Measurements from ENCODE around the gene ASB1. TPM values are rescaled to one million over a fixed set of nuclear protein-coding genes. Genes with fewer than 3 reads are reported as not detected.

Gene ASB1
- total RNA-seq, 2 experiments from 2014 or later: 31.7 to 33.4 TPM

GRCh38 chr2:238418196-238418998 lies 8.3 kb upstream of the ASB1 start:
- H3K36me3 Mint-ChIP-seq (ENCODE audit: low read depth): peaks cover 4% of the 10 kb centered on the region
- H3K9me3 Mint-ChIP-seq (ENCODE audit: low read depth): peaks cover 6% of the 10 kb centered on the region
- ChIA-PET CTCF (no interaction called here), POLR2A (no interaction called here)
- no peaks in the 10 kb centered on the region for H3K27me3 Mint-ChIP-seq
- no peak overlapping the region for H3K4me3 Mint-ChIP-seq
- ATAC-seq (no peak), DNase-seq (no peak)
- H3K27ac Mint-ChIP-seq: peak overlapping the region; percentile 51
- intact Hi-C loops (cut with DNase I, micrococcal nuclease): no loop called here
- no peaks in the 10 kb centered on the region for H3K4me1 Mint-ChIP-seq

GRCh38 chr2:238418999-238419546 lies 7.7 kb upstream of the ASB1 start:
- Mint-ChIP-seq H3K36me3 (ENCODE audit: low read depth) (peaks cover 4% of the 10 kb centered on the region), H3K4me1 (no peaks in the 10 kb centered on the region), H3K27ac (no peak overlapping the region), H3K27me3 (no peaks in the 10 kb centered on the region), H3K9me3 (ENCODE audit: low read depth) (peaks cover 6% of the 10 kb centered on the region), H3K4me3 (no peak overlapping the region)
- ChIA-PET CTCF (no interaction called here), POLR2A (no interaction called here)
- intact Hi-C loops (cut with DNase I, micrococcal nuclease): no loop called here
- DNase-seq (no peak), ATAC-seq (no peak)

- CTCF ChIA-PET: interaction anchor here (0.6 to 1.0 kb wide), 2 partner anchors 49 to 451 kb away, joined by 3 read pairs; no protein-coding TSS in a partner anchor
- Mint-ChIP-seq H3K36me3 (ENCODE audit: low read depth) (peaks cover 3% of the 10 kb centered on the region), H3K27ac (no peak overlapping the region), H3K4me1 (no peaks in the 10 kb centered on the region), H3K27me3 (no peaks in the 10 kb centered on the region), H3K4me3 (no peak overlapping the region), H3K9me3 (ENCODE audit: low read depth) (peaks cover 6% of the 10 kb centered on the region)
- POLR2A ChIA-PET: no interaction called here
- intact Hi-C loops (cut with DNase I, micrococcal nuclease): no loop called here
- ATAC-seq: no peak
- DNase-seq: no peak
These were observed 6.3 kb upstream of the ASB1 start for GRCh38 chr2:238420442-238420841.

- intact Hi-C loops (cut with DNase I, micrococcal nuclease): no loop called here
- no peak overlapping the region for H3K27ac Mint-ChIP-seq
- no peaks in the 10 kb centered on the region for H3K27me3 Mint-ChIP-seq
- H3K4me1 Mint-ChIP-seq: peaks cover under 1% of the 10 kb centered on the region
- ChIA-PET CTCF (interaction anchor here (0.6 to 1.0 kb wide), 3 partner anchors 50 to 631 kb away, joined by 3 read pairs; no protein-coding TSS in a partner anchor), POLR2A (no interaction called here)
- DNase-seq: no peak
- no peak for ATAC-seq
- no peak overlapping the region for H3K4me3 Mint-ChIP-seq
- peaks cover 2% of the 10 kb centered on the region for H3K9me3 Mint-ChIP-seq (ENCODE audit: low read depth)
- peaks cover 1% of the 10 kb centered on the region for H3K36me3 Mint-ChIP-seq (ENCODE audit: low read depth)
These were observed 5.6 kb upstream of the ASB1 start for GRCh38 chr2:238420878-238421694.

GRCh38 chr2:238421695-238422035 lies 5.1 kb upstream of the ASB1 start:
- no peak for DNase-seq
- Mint-ChIP-seq H3K36me3 (ENCODE audit: low read depth) (no peaks in the 10 kb centered on the region), H3K4me3 (no peak overlapping the region), H3K4me1 (peaks cover 2% of the 10 kb centered on the region), H3K27me3 (no peaks in the 10 kb centered on the region), H3K27ac (no peak overlapping the region), H3K9me3 (ENCODE audit: low read depth) (no peaks in the 10 kb centered on the region)
- intact Hi-C loops (cut with DNase I, micrococcal nuclease): no loop called here
- CTCF ChIA-PET: interaction anchor here (0.7 to 1.3 kb wide), 2 partner anchors 31 to 51 kb away, joined by 3 to 4 read pairs; no protein-coding TSS in a partner anchor
- POLR2A ChIA-PET: no interaction called here
- ATAC-seq: no peak

GRCh38 chr2:238422285-238422684 lies 4.4 kb upstream of the ASB1 start:
- H3K36me3 Mint-ChIP-seq (ENCODE audit: low read depth): no peaks in the 10 kb centered on the region
- no peak for ATAC-seq
- H3K27me3 Mint-ChIP-seq: no peaks in the 10 kb centered on the region
- POLR2A ChIA-PET: no interaction called here
- peaks cover 2% of the 10 kb centered on the region for H3K4me1 Mint-ChIP-seq
- intact Hi-C loops (cut with DNase I, micrococcal nuclease): no loop called here
- CTCF ChIA-PET: interaction anchor here (0.7 to 1.3 kb wide), 2 partner anchors 31 to 52 kb away, joined by 3 to 4 read pairs; no protein-coding TSS in a partner anchor
- no peak for DNase-seq
- H3K27ac Mint-ChIP-seq: no peak overlapping the region
- H3K9me3 Mint-ChIP-seq (ENCODE audit: low read depth): no peaks in the 10 kb centered on the region
- no peak overlapping the region for H3K4me3 Mint-ChIP-seq

GRCh38 chr2:238422940-238423339 lies 3.8 kb upstream of the ASB1 start:
- peaks cover 5% of the 10 kb centered on the region for H3K36me3 Mint-ChIP-seq (ENCODE audit: low read depth)
- ATAC-seq (no peak), DNase-seq (no peak)
- ChIA-PET CTCF (interaction anchor here (1.3 kb wide), 1 partner anchor 52 kb away, joined by 4 read pairs; no protein-coding TSS in a partner anchor), POLR2A (no interaction called here)
- H3K27me3 Mint-ChIP-seq: no peaks in the 10 kb centered on the region
- no peak overlapping the region for H3K4me3 Mint-ChIP-seq
- peaks cover 5% of the 10 kb centered on the region for H3K4me1 Mint-ChIP-seq
- no peak overlapping the region for H3K27ac Mint-ChIP-seq
- intact Hi-C loops (cut with DNase I, micrococcal nuclease): no loop called here
- no peaks in the 10 kb centered on the region for H3K9me3 Mint-ChIP-seq (ENCODE audit: low read depth)

- Mint-ChIP-seq H3K36me3 (ENCODE audit: low read depth) (peaks cover 8% of the 10 kb centered on the region), H3K4me1 (peaks cover 13% of the 10 kb centered on the region), H3K4me3 (no peak overlapping the region), H3K9me3 (ENCODE audit: low read depth) (no peaks in the 10 kb centered on the region), H3K27ac (no peak overlapping the region), H3K27me3 (no peaks in the 10 kb centered on the region)
- ATAC-seq (no peak), DNase-seq (no peak)
- POLR2A ChIA-PET: no interaction called here
- CTCF ChIA-PET: interaction anchor here (1.1 kb wide), 1 partner anchor 13 kb away, joined by 3 read pairs; no protein-coding TSS in a partner anchor
- intact Hi-C loops (cut with DNase I, micrococcal nuclease): no loop called here
These were observed 3.0 kb upstream of the ASB1 start for GRCh38 chr2:238423561-238424312.

GRCh38 chr2:238424313-238424700 lies 2.4 kb upstream of the ASB1 start:
- DNase-seq (no peak), ATAC-seq (no peak)
- Mint-ChIP-seq H3K9me3 (ENCODE audit: low read depth) (no peaks in the 10 kb centered on the region), H3K4me3 (no peak overlapping the region), H3K36me3 (ENCODE audit: low read depth) (peaks cover 13% of the 10 kb centered on the region), H3K27ac (no peak overlapping the region), H3K27me3 (no peaks in the 10 kb centered on the region), H3K4me1 (peaks cover 17% of the 10 kb centered on the region)
- intact Hi-C loops (cut with DNase I, micrococcal nuclease): no loop called here
- ChIA-PET POLR2A (no interaction called here), CTCF (interaction anchor here (1.1 kb wide), 1 partner anchor 13 kb away, joined by 3 read pairs; no protein-coding TSS in a partner anchor)

GRCh38 chr2:238425505-238425978 lies 1.2 kb upstream of the ASB1 start:
- intact Hi-C loops (cut with DNase I, micrococcal nuclease): loop anchor here (5.0 kb wide), 5 partner anchors 53 to 1602 kb away; partner anchors contain the start of genes NDUFA10 (in 1 of the 2), PER2 (in 1 of the 2) and TRAF3IP1 (in 1 of the 2)
- H3K27me3 Mint-ChIP-seq: no peaks in the 10 kb centered on the region
- ATAC-seq: no peak
- ChIA-PET POLR2A (no interaction called here), CTCF (no interaction called here)
- H3K36me3 Mint-ChIP-seq (ENCODE audit: low read depth): peaks cover 24% of the 10 kb centered on the region
- peaks cover 26% of the 10 kb centered on the region for H3K4me1 Mint-ChIP-seq
- H3K27ac Mint-ChIP-seq: peak overlapping the region; percentile 8
- no peak for DNase-seq
- peaks cover 6% of the 10 kb centered on the region for H3K9me3 Mint-ChIP-seq (ENCODE audit: low read depth)
- no peak overlapping the region for H3K4me3 Mint-ChIP-seq

Measured in activated CD4-positive, alpha-beta T cell treated with anti-CD3 and anti-CD28 coated beads for 36 hours (primary cell).